ENCODE data around the gene HERPUD2. TPM values are rescaled to one million over a fixed set of nuclear protein-coding genes. Genes with fewer than 3 reads are reported as not detected.
A peak's percentile ranks its signal among the peaks of the same experiment; 100 is the strongest.

HERPUD2 gene
- total and polyA plus RNA-seq, 2 experiments from 2014 or later: 25.5 to 28.0 TPM

DNA sequence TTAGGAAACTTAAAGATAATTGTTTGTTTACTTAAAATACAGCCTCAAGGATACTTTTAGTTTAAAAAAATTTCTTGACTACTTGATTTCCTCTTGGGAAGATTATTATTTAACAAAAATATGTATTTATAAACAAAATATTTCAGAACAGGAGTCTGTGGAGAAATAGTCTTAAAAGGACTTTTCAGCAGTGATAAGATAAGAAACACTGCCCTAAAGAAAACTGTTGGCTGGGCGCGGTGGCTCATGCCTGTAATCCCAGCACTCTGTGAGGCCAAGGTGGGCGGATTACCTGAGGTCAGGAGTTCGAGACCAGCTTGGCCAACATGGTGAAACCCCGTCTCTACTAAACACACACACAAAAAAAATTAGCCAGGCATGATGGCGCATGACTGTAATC, 22.6 kb upstream of the HERPUD2 start:
- peak overlapping the region; percentile 45 for H3K27ac ChIP-seq

GRCh38 chr7:35717013-35717412, 22.1 kb upstream of the HERPUD2 start:
- Histone ChIP-seq H3K4me1 (ENCODE audit: insufficient read depth) (peaks cover 27% of the 10 kb centered on the region), H4K20me1 (ENCODE audit: insufficient read depth, poor library complexity, severe bottlenecking) (no peaks in the 10 kb centered on the region), H3K9me3 (ENCODE audit: low read depth) (no peaks in the 10 kb centered on the region), H3K9me2 (replicated peaks; ENCODE audit: insufficient read depth) (no peaks in the 10 kb centered on the region), H3K4me3 (no peak overlapping the region), H3K27ac (peak overlapping the region; percentile 45), H2AFZ (no peak overlapping the region), H3K4me2 (peak overlapping the region; percentile 67), H3K27me3 (no peaks in the 10 kb centered on the region), H3K79me2 (no peaks in the 10 kb centered on the region), H3K36me3 (replicated peaks; ENCODE audit: insufficient read depth, low read depth) (no peaks in the 10 kb centered on the region)
- no peak for DNase-seq (ENCODE audit: low spot score)
- TF ChIP-seq EZH2phosphoT487 (IDR thresholded peaks at IDR 0.05; ENCODE audit: low read depth, severe bottlenecking, unreplicated experiment) (no peak), EZH2 (IDR thresholded peaks at IDR 0.05; ENCODE audit: borderline replicate concordance) (no peak), CTCF (IDR thresholded peaks at IDR 0.05; ENCODE audit: poor library complexity) (no peak)
- 32% methylated on average over 1 of the region's 1 CpG for WGBS (ENCODE audit: low lambda C conversion rate, missing lambda C conversion rate)

More for the DNA sequence above, 22.6 kb upstream of the HERPUD2 start:
- H3K4me1 ChIP-seq (ENCODE audit: insufficient read depth): peaks cover 27% of the 10 kb centered on the region
- no peaks in the 10 kb centered on the region for H3K27me3 ChIP-seq
- H3K9me3 ChIP-seq (ENCODE audit: low read depth): no peaks in the 10 kb centered on the region
- H3K36me3 ChIP-seq (replicated peaks; ENCODE audit: insufficient read depth, low read depth): no peaks in the 10 kb centered on the region
- H3K4me2 ChIP-seq: peak overlapping the region; percentile 67
- H3K4me3 ChIP-seq: no peak overlapping the region
- no peak overlapping the region for H2AFZ ChIP-seq
- WGBS (ENCODE audit: low lambda C conversion rate, missing lambda C conversion rate): 62% methylated on average over 6 of the region's 6 CpGs
- no peaks in the 10 kb centered on the region for H3K9me2 ChIP-seq (replicated peaks; ENCODE audit: insufficient read depth)
- no peaks in the 10 kb centered on the region for H4K20me1 ChIP-seq (ENCODE audit: insufficient read depth, poor library complexity, severe bottlenecking)
- TF ChIP-seq CTCF (IDR thresholded peaks at IDR 0.05; ENCODE audit: poor library complexity) (no peak), EZH2 (IDR thresholded peaks at IDR 0.05; ENCODE audit: borderline replicate concordance) (no peak), EZH2phosphoT487 (IDR thresholded peaks at IDR 0.05; ENCODE audit: low read depth, severe bottlenecking, unreplicated experiment) (no peak)
- no peaks in the 10 kb centered on the region for H3K79me2 ChIP-seq
- no peak for DNase-seq (ENCODE audit: low spot score)

DNA sequence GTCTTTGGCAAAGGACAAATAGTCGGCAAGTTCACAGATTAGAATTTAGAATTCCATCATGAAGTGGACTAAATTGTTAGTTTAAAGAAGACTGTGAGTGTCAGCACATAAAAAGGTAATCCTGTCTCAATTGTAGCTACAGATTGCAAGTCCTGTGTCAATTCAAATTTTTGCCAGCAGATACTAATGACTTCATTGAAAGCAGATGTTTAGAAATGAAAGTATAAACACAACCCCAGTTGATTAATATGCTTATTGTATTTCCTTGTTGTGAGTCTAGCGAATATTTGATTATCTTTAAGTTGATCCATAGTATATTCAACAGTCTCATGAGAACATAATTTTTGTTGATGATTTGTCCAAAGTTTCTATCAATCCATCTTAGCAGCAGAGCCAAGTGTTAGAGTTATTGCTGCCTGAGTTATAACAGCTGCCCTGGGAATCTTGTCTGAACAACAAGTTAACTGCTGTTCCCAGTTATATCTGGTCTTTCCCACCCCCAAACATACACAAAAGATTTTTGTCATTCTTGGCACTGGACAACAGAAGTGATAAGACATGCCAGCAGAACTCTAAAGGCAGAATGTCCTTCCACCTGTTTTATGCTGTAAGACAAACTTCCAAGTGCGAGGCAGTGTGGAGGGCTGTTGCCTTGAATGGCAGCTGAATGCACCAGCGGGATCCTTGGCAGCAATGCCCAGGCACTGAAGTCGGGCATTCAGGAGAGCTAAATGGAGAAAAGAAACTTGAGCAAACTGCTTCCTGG, 21.3 kb upstream of the HERPUD2 start:
- H3K36me3 ChIP-seq (replicated peaks; ENCODE audit: insufficient read depth, low read depth): no peaks in the 10 kb centered on the region
- H3K9me3 ChIP-seq (ENCODE audit: low read depth): no peaks in the 10 kb centered on the region
- no peak for DNase-seq (ENCODE audit: low spot score)
- no peak overlapping the region for H3K4me3 ChIP-seq
- H3K9me2 ChIP-seq (replicated peaks; ENCODE audit: insufficient read depth): no peaks in the 10 kb centered on the region
- H3K27ac ChIP-seq: peak overlapping the region; percentile 45
- peak overlapping the region; percentile 15 for H2AFZ ChIP-seq
- H3K79me2 ChIP-seq: no peaks in the 10 kb centered on the region
- peaks cover 27% of the 10 kb centered on the region for H3K4me1 ChIP-seq (ENCODE audit: insufficient read depth)
- no peaks in the 10 kb centered on the region for H3K27me3 ChIP-seq
- H4K20me1 ChIP-seq (ENCODE audit: insufficient read depth, poor library complexity, severe bottlenecking): no peaks in the 10 kb centered on the region
- H3K4me2 ChIP-seq: peak overlapping the region; percentile 67
- 63% methylated on average over 5 of the region's 5 CpGs for WGBS (ENCODE audit: low lambda C conversion rate, missing lambda C conversion rate)
- no peak for TF ChIP-seq CTCF (IDR thresholded peaks at IDR 0.05; ENCODE audit: poor library complexity)

All from hepatocyte (in vitro differentiated cells).